Trophoblast cell (in vitro differentiated cells and primary cell): ENCODE measurements around the gene LCE3D.
A peak's percentile ranks its signal among the peaks of the same experiment; 100 is the strongest.
"Not testable (repeated sequence)": the region's sequence is repeated elsewhere in the genome, so short reads cannot be mapped to it uniquely, and the experiment has no call there.

Experiments used
- DNase-seq, 2 donors: peaks; one replicate each; pipeline ENCODE4 v3.0.0-alpha.2; 2016
- H2AFZ ChIP-seq: 2 replicates; pipeline ENCODE4 v1.6.1; 2013; ENCODE audit warnings: low read length, moderate library complexity, mild to moderate bottlenecking; ENCODE audit not compliant: insufficient read depth, poor library complexity
- H2AK5ac ChIP-seq: 2 replicates; pipeline ENCODE4 v1.6.1; 2013; ENCODE audit warnings: mild to moderate bottlenecking, low read length
- H2BK120ac ChIP-seq: 2 replicates; pipeline ENCODE4 v1.6.1; 2013; ENCODE audit warnings: low read length, mild to moderate bottlenecking, moderate library complexity; ENCODE audit not compliant: insufficient read depth, poor library complexity
- H2BK12ac ChIP-seq: 2 replicates; pipeline ENCODE4 v1.6.1; 2013; ENCODE audit warnings: mild to moderate bottlenecking, low read length, moderate library complexity
- H2BK5ac ChIP-seq: 2 replicates; pipeline ENCODE4 v1.6.1; 2013; ENCODE audit warnings: low read length, low read depth, moderate library complexity, mild to moderate bottlenecking; ENCODE audit not compliant: poor library complexity
- H3K14ac ChIP-seq: 2 replicates; pipeline ENCODE4 v1.6.1; 2013; ENCODE audit warnings: mild to moderate bottlenecking, low read length
- H3K18ac ChIP-seq: 2 replicates; pipeline ENCODE4 v1.6.1; 2013; ENCODE audit warnings: mild to moderate bottlenecking, low read length
- H3K23ac ChIP-seq: 2 replicates; pipeline ENCODE4 v1.6.1; 2013; ENCODE audit warnings: low read length
- H3K27ac ChIP-seq: 2 replicates; pipeline ENCODE4 v1.5.1; 2013; ENCODE audit warnings: low read depth, mild to moderate bottlenecking, inconsistent platforms, low read length, moderate library complexity
- H3K27me3 ChIP-seq: 2 replicates; pipeline ENCODE4 v1.6.1; 2013; ENCODE audit warnings: inconsistent platforms, mild to moderate bottlenecking, low read length, moderate library complexity; ENCODE audit not compliant: insufficient read depth
- H3K36me3 ChIP-seq, 2 experiments: 1 replicate in 1 of 2; 2 replicates in 1 of 2; pipeline ENCODE4 v1.6.1; 2013; ENCODE audit warnings: low read length in 2 of 2, mild to moderate bottlenecking in 2 of 2, moderate library complexity in 1 of 2; ENCODE audit not compliant: insufficient read depth in 2 of 2, control insufficient read depth in 1 of 2
- H3K4ac ChIP-seq: 2 replicates; pipeline ENCODE4 v1.6.1; 2013; ENCODE audit warnings: low read depth, mild to moderate bottlenecking, low read length, moderate library complexity
- H3K4me1 ChIP-seq, 2 experiments: 1 replicate in 1 of 2; 2 replicates in 1 of 2; pipeline ENCODE4 v1.6.1; 2013; ENCODE audit warnings: low read length in 2 of 2, mild to moderate bottlenecking in 2 of 2, moderate library complexity in 1 of 2; ENCODE audit not compliant: insufficient read depth in 2 of 2, control insufficient read depth in 1 of 2
- H3K4me2 ChIP-seq: 2 replicates; pipeline ENCODE4 v1.6.1; 2013; ENCODE audit warnings: inconsistent platforms, mild to moderate bottlenecking, low read length, moderate library complexity
- H3K4me3 ChIP-seq: 2 replicates; pipeline ENCODE4 v1.5.1; 2013; ENCODE audit warnings: mild to moderate bottlenecking, low read depth, low read length, inconsistent platforms
- H3K79me1 ChIP-seq: one replicate; pipeline ENCODE4 v1.6.1; 2013; ENCODE audit warnings: low read length
- H3K79me2 ChIP-seq: 2 replicates; pipeline ENCODE4 v1.6.1; 2013; ENCODE audit warnings: low read length, mild to moderate bottlenecking; ENCODE audit not compliant: control insufficient read depth, insufficient read depth, poor library complexity
- H3K9ac ChIP-seq: 2 replicates; pipeline ENCODE4 v1.6.1; 2013; ENCODE audit warnings: mild to moderate bottlenecking, low read length
- H3K9me3 ChIP-seq: 2 replicates; pipeline ENCODE4 v1.6.1; 2013; ENCODE audit warnings: low read depth, mild to moderate bottlenecking, control low read depth, inconsistent platforms, low read length; ENCODE audit not compliant: insufficient read depth
- H4K12ac ChIP-seq: 2 replicates; pipeline ENCODE4 v1.6.1; 2013; ENCODE audit warnings: low read depth, mild to moderate bottlenecking, low read length, moderate library complexity
- H4K8ac ChIP-seq: 2 replicates; pipeline ENCODE4 v1.6.1; 2013; ENCODE audit warnings: low read depth, mild to moderate bottlenecking, low read length, moderate library complexity
- H4K91ac ChIP-seq: one replicate; pipeline ENCODE4 v1.6.1; 2013; ENCODE audit warnings: low read depth, mild to moderate bottlenecking, low read length, moderate library complexity
- WGBS: extraction: QIAGEN DNeasy Blood & Tissue Kit; methylation state at CpG from one replicate; pipeline ENCODE4 v1.1.7; 2013; ENCODE audit warnings: missing lambda C conversion rate; ENCODE audit not compliant: insufficient read length, insufficient coverage; ENCODE audit errors: extremely low coverage; 5-methylcytosine and 5-hydroxymethylcytosine counted together

Gene LCE3D

DNA sequence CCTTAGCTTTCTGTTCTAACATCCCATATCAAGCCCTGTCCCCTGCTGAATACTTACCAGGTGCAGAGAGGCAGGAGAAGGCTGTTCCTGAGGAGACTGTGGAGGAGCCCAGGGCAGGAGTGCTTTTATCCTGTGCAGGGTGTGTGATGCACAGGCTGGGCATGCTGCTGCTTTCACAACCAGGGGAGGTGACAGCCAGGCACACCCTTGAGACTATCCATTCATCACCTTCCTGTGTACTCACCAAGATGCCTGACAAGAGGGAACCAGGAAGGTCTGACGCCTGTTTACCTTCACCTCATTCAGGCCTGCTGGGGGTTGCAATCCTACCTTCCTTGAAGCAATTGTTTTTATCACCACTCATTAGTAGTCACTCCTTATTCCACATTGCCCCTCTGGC, 13.6 kb downstream of the LCE3D start, which contains the start of gene LCE3E:
TSS of gene LCE3E (minus strand) at position 100 of the 400 bp plus-strand sequence. CDS start 572 bp downstream, outside the sequence.
- H4K91ac ChIP-seq, result no peak within 1 kb of the TSS
- H3K4me3 ChIP-seq, result no peak within 1 kb of the TSS

DNA sequence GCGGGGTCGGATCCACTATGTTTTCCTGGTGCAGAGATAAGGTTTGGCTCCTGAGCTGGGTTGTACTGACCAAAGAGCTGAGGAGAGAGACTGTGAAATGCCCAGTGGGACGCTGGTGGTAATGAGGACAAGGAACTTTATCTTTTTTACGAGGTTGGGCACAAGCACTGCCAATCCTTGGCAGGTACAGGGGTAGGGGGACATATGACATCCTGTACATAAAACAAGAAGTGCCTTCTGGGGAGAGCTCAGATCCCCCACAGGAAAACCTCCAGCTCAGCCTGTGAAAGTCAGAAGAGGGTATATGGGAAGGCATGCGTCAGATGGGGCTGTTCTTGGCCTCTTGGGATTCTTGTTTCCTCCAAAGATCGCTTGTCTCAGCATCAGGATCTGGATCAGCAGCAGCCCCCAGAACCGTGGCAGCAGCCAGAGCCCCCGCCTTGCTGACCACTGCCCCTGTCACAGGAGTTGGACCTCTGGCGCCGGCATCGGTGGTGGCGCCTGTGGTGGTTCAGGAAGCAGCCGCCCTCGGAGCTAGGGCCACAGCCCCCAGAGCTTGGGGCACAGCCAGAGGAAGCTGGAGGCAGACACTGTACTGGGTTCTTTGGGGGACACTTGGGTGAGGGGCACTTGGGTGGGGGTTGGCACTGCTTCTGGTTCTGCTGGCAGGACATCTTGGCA, 14.6 kb downstream of the LCE3D start:
- Histone ChIP-seq H4K91ac (no peak overlapping the region), H3K4me3 (no peak overlapping the region), H3K9me3 (peaks cover 14% of the 10 kb centered on the region), H3K18ac (no peak overlapping the region), H3K79me1 (no peaks in the 10 kb centered on the region), H4K8ac (no peak overlapping the region), H2BK12ac (no peak overlapping the region), H2AFZ (no peak overlapping the region), H3K4me2 (no peak overlapping the region), H3K9ac (no peak overlapping the region), H3K4me1 (no peaks in the 10 kb centered on the region), H3K27ac (no peak overlapping the region), H3K14ac (no peak overlapping the region), H2BK5ac (no peak overlapping the region), H3K27me3 (no peaks in the 10 kb centered on the region), H4K12ac (no peak overlapping the region), H2BK120ac (no peak overlapping the region), H3K4ac (no peak overlapping the region), H2AK5ac (no peak overlapping the region), H3K79me2 (no peaks in the 10 kb centered on the region), H3K23ac (no peak overlapping the region), H3K36me3 (no peaks in the 10 kb centered on the region)
- DNase-seq, result peak in 1 of 2 donors; percentile 0
- WGBS, result no CpG with 5 or more reads among the region's 14 CpGs

More for the DNA sequence above, 13.6 kb downstream of the LCE3D start, which contains the start of gene LCE3E:
- no peak within 1 kb of the TSS for H2AK5ac ChIP-seq
- no peak within 1 kb of the TSS for H2BK12ac ChIP-seq
- no peak within 1 kb of the TSS for H3K27ac ChIP-seq
- no peak within 1 kb of the TSS for H3K18ac ChIP-seq
- H3K79me2 ChIP-seq, result no peaks in the 10 kb centered on the region
- DNase-seq, result peak; percentile 22 to 25
- H3K4me2 ChIP-seq, result no peak within 1 kb of the TSS
- H3K9ac ChIP-seq, result no peak within 1 kb of the TSS
- H3K79me1 ChIP-seq, result no peaks in the 10 kb centered on the region
- H4K8ac ChIP-seq, result no peak within 1 kb of the TSS
- no peak within 1 kb of the TSS for H2BK120ac ChIP-seq
- peaks cover 12% of the 10 kb centered on the region for H3K9me3 ChIP-seq
- no peak within 1 kb of the TSS for H3K14ac ChIP-seq
- no peaks in the 10 kb centered on the region for H3K27me3 ChIP-seq
- no peak within 1 kb of the TSS for H4K12ac ChIP-seq
- H2AFZ ChIP-seq, result no peak within 1 kb of the TSS
- no peaks in the 10 kb centered on the region for H3K4me1 ChIP-seq
- no peak within 1 kb of the TSS for H3K4ac ChIP-seq
- WGBS, result no CpG with 5 or more reads among the region's 1 CpG
- H2BK5ac ChIP-seq, result no peak within 1 kb of the TSS
- H3K23ac ChIP-seq, result no peak within 1 kb of the TSS
- H3K36me3 ChIP-seq, result no peaks in the 10 kb centered on the region

DNA sequence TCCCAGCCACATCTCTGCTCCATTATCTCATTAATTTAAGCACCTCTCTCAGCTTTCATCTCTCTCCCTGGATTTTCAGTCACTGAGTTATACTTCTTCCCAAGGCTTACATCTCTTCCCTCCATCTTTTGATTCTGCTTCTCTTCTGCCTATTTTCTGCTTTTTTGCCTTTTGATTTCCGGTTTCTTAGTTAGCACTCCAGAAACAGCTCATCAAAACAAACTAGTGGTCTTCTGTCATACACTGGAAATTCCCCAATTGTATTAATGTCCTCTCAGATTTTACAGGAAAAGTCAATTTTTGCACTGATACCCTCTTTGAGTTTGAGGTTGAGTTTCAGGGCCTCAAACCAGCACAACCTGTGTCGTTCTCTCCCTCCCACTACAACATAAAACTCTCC, 15.2 kb downstream of the LCE3D start:
- WGBS, result no CpG with 5 or more reads among the region's 2 CpGs

DNA sequence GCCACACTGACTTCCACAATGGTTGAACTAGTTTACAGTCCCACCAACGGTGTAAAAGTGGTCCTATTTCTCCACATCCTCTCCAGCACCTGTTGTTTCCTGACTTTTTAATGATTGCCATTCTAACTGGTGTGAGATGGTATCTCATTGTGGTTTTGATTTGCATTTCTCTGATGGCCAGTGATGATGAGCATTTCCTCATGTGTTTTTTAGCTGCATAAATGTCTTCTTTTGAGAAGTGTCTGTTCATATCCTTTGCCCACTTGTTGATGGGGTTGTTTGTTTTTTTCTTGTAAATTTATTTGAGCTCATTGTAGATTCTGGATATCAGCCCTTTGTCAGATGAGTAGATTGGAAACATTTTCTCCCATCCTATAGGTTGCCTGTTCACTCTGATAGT, 32.0 kb downstream of the LCE3D start:
- not testable (repeated sequence) for DNase-seq, H4K8ac ChIP-seq, H3K4me1 ChIP-seq, H3K27me3 ChIP-seq, H3K14ac ChIP-seq, H3K18ac ChIP-seq, H3K79me1 ChIP-seq, H3K79me2 ChIP-seq, H3K4me2 ChIP-seq, H2BK12ac ChIP-seq, H2AK5ac ChIP-seq, H3K23ac ChIP-seq, H3K4me3 ChIP-seq, H3K36me3 ChIP-seq, H3K4ac ChIP-seq, H3K9ac ChIP-seq, H2AFZ ChIP-seq, H2BK120ac ChIP-seq, H3K27ac ChIP-seq, H2BK5ac ChIP-seq, H4K91ac ChIP-seq, H4K12ac ChIP-seq
- H3K9me3 ChIP-seq, result peaks cover 17% of the 10 kb centered on the region
- no CpG with 5 or more reads among the region's 1 CpG for WGBS

More for the DNA sequence above, 15.2 kb downstream of the LCE3D start:
- no peak overlapping the region for H3K9ac ChIP-seq
- no peaks in the 10 kb centered on the region for H3K27me3 ChIP-seq
- no peak overlapping the region for H2BK12ac ChIP-seq
- no peak overlapping the region for H3K4ac ChIP-seq
- H3K4me1 ChIP-seq, result no peaks in the 10 kb centered on the region
- H3K36me3 ChIP-seq, result no peaks in the 10 kb centered on the region
- no peak overlapping the region for H3K27ac ChIP-seq
- no peak overlapping the region for H4K8ac ChIP-seq
- no peak overlapping the region for H4K91ac ChIP-seq
- H3K79me1 ChIP-seq, result no peaks in the 10 kb centered on the region
- peaks cover 14% of the 10 kb centered on the region for H3K9me3 ChIP-seq
- no peak overlapping the region for H2AFZ ChIP-seq
- peak in 1 of 2 donors; percentile 0 for DNase-seq
- H2AK5ac ChIP-seq, result no peak overlapping the region
- H3K4me2 ChIP-seq, result no peak overlapping the region
- H2BK5ac ChIP-seq, result no peak overlapping the region
- no peak overlapping the region for H3K4me3 ChIP-seq
- no peak overlapping the region for H2BK120ac ChIP-seq
- no peak overlapping the region for H4K12ac ChIP-seq
- no peak overlapping the region for H3K18ac ChIP-seq
- no peaks in the 10 kb centered on the region for H3K79me2 ChIP-seq
- no peak overlapping the region for H3K14ac ChIP-seq
- no peak overlapping the region for H3K23ac ChIP-seq
